ENCODE data around the gene TLK2. TPM values are rescaled to one million over a fixed set of nuclear protein-coding genes. Genes with fewer than 3 reads are reported as not detected.
"Not testable (repeated sequence)": the region's sequence is repeated elsewhere in the genome, so short reads cannot be mapped to it uniquely, and the experiment has no call there.

The TLK2 gene
- 58.4 TPM for total RNA-seq

GRCh38 chr17:62478424-62478879 is at the start of gene TLK2:
TSS of gene TLK2 (plus strand) at chr17:62478825. CDS start at chr17:62481126, 2,301 bp downstream.
- peak; percentile 93 for DNase-seq

- not testable (repeated sequence) for DNase-seq
Observed at GRCh38 chr17:62435251-62435650, 43.4 kb upstream of the TLK2 start.

GRCh38 chr17:62441181-62441580 is 37.4 kb upstream of the TLK2 start:
- not testable (repeated sequence) for DNase-seq

GRCh38 chr17:62444063-62444462 is 34.6 kb upstream of the TLK2 start:
- no peak for DNase-seq

- not testable (repeated sequence) for DNase-seq
Observed at GRCh38 chr17:62445791-62446190, 32.8 kb upstream of the TLK2 start.

- not testable (repeated sequence) for DNase-seq
Observed at GRCh38 chr17:62452195-62452594, 26.4 kb upstream of the TLK2 start.

- not testable (repeated sequence) for DNase-seq
Observed at GRCh38 chr17:62453041-62453440, 25.6 kb upstream of the TLK2 start.

GRCh38 chr17:62453656-62454055 is 25.0 kb upstream of the TLK2 start:
- DNase-seq: not testable (repeated sequence)

GRCh38 chr17:62454111-62454510 is 24.5 kb upstream of the TLK2 start:
- DNase-seq: not testable (repeated sequence)

GRCh38 chr17:62456016-62456415 is 22.6 kb upstream of the TLK2 start:
- DNase-seq: no peak

- DNase-seq: not testable (repeated sequence)
Observed at GRCh38 chr17:62458483-62458882, 20.1 kb upstream of the TLK2 start.

- DNase-seq: not testable (repeated sequence)
Observed at GRCh38 chr17:62464422-62464821, 14.2 kb upstream of the TLK2 start.

GRCh38 chr17:62465271-62465670 is 13.4 kb upstream of the TLK2 start:
- DNase-seq: not testable (repeated sequence)

- peak; percentile 79 for DNase-seq
Observed at GRCh38 chr17:62470666-62471379, 7.8 kb upstream of the TLK2 start.

GRCh38 chr17:62471380-62471880 is 7.2 kb upstream of the TLK2 start:
- not testable (repeated sequence) for DNase-seq

GRCh38 chr17:62473030-62473982 is 5.3 kb upstream of the TLK2 start:
- not testable (repeated sequence) for DNase-seq

GRCh38 chr17:62477111-62477510 is 1.5 kb upstream of the TLK2 start:
- not testable (repeated sequence) for DNase-seq

- DNase-seq: peak; percentile 16
Observed at GRCh38 chr17:62477718-62478408, 762 bp upstream of the TLK2 start.

GRCh38 chr17:62478880-62479638 is 434 bp downstream of the TLK2 start:
- peak; percentile 36 for DNase-seq

GRCh38 chr17:62479639-62480258 is 1.1 kb downstream of the TLK2 start:
- DNase-seq: peak; percentile 37

- not testable (repeated sequence) for DNase-seq
Observed at GRCh38 chr17:62482553-62482952, 3.9 kb downstream of the TLK2 start.
